SK-N-SH (cell line): ENCODE measurements around the gene TMEM266. TPM values are rescaled to one million over a fixed set of nuclear protein-coding genes. Genes with fewer than 3 reads are reported as not detected.

Experiments
- CTCF ChIA-PET: fragments of 300-600, 350-600 bp; formaldehyde crosslinking; extraction: SDS; loops from one replicate; lab custom pipeline; 2021; lab: Yijun Ruan, JAX
- POLR2A ChIA-PET: fragments of 350-600 bp; sonication (Branson Sonifier 250); formaldehyde crosslinking; extraction: SDS; loops from one replicate; lab custom pipeline; 2020; ENCODE audit warnings: antibody characterized with exemption, inconsistent platforms; lab: Yijun Ruan, JAX
- DNase-seq: peaks from one replicate; pipeline ENCODE4 v3.0.0; 2012
- H2AFZ ChIP-seq: fragments of 200-600 bp; sonication (generic); 2 replicates; pipeline ENCODE4 v1.8.1; 2016; ENCODE audit warnings: antibody characterized with exemption, mild to moderate bottlenecking, low read depth
- H3F3A ChIP-seq: fragments of 200-600 bp; sonication (generic); replicated peaks from 2 replicates; pipeline ENCODE3; 2016; ENCODE audit warnings: antibody characterized with exemption, mild to moderate bottlenecking; ENCODE audit not compliant: insufficient read depth
- H3K27ac ChIP-seq, 2 experiments: fragments of 200-500 bp in 1 of 2; fragments of 200-600 bp in 1 of 2; sonication (Bioruptor generic) in 1 of 2; sonication (generic), shearing (Covaris generic) in 1 of 2; 2 replicates each; pipeline versions ENCODE4 v1.5.1 to v1.6.1; 2014 to 2016; ENCODE audit warnings: low read depth in 2 of 2, inconsistent platforms in 1 of 2, low read length in 1 of 2, mild to moderate bottlenecking in 1 of 2, mixed read lengths in 1 of 2
- H3K27me3 ChIP-seq: fragments of 200-600 bp; sonication (generic), shearing (Covaris generic); 2 replicates; pipeline ENCODE4 v1.6.1; 2016; ENCODE audit warnings: mixed run types; ENCODE audit not compliant: insufficient read depth
- H3K36me3 ChIP-seq, 2 experiments: fragments of 200-500 bp in 1 of 2; fragments of 200-600 bp in 1 of 2; sonication (Bioruptor generic) in 1 of 2; sonication (generic) in 1 of 2; replicated peaks in 1 of 2; 2 replicates each; pipeline versions ENCODE3 to v1.5.1; 2014 to 2016; ENCODE audit warnings: low read length in 1 of 2, mild to moderate bottlenecking in 1 of 2; ENCODE audit not compliant: insufficient read depth in 2 of 2, control insufficient read depth in 1 of 2
- H3K4me1 ChIP-seq, 2 experiments: fragments of 200-500 bp in 1 of 2; fragments of 200-600 bp in 1 of 2; sonication (Bioruptor generic) in 1 of 2; sonication (generic), shearing (Covaris generic) in 1 of 2; 2 replicates each; pipeline versions ENCODE4 v1.5.1 to v1.6.1; 2014 to 2016; ENCODE audit warnings: low read depth in 1 of 2, low read length in 1 of 2, mixed run types in 1 of 2; ENCODE audit not compliant: insufficient read depth in 2 of 2, control insufficient read depth in 1 of 2
- H3K4me2 ChIP-seq: fragments of 200-600 bp; sonication (generic), shearing (Covaris generic); 2 replicates; pipeline ENCODE4 v1.6.1; 2017; ENCODE audit warnings: mixed run types
- H3K4me3 ChIP-seq, 2 experiments: fragments of 200-500 bp in 1 of 2; fragments of 200-600 bp in 1 of 2; sonication (Bioruptor generic) in 1 of 2; sonication (generic), shearing (Covaris generic) in 1 of 2; 2 replicates each; pipeline versions ENCODE4 v1.5.1 to v1.8.1; 2014 to 2016; ENCODE audit warnings: low read depth in 2 of 2, inconsistent platforms in 1 of 2, low read length in 1 of 2, mild to moderate bottlenecking in 1 of 2, mixed read lengths in 1 of 2, moderate library complexity in 1 of 2
- H3K79me2 ChIP-seq: fragments of 200-600 bp; sonication (generic); 2 replicates; pipeline ENCODE4 v1.8.1; 2017; ENCODE audit warnings: mild to moderate bottlenecking; ENCODE audit not compliant: insufficient read depth
- H3K9ac ChIP-seq: fragments of 200-600 bp; sonication (generic); 2 replicates; pipeline ENCODE4 v1.6.1; 2017; ENCODE audit warnings: mixed run types
- H3K9me2 ChIP-seq: fragments of 200-600 bp; sonication (generic); 2 replicates; pipeline ENCODE4 v1.6.1; 2017; ENCODE audit warnings: mixed run types
- H3K9me3 ChIP-seq: fragments of 200-600 bp; sonication (generic); 2 replicates; pipeline ENCODE4 v1.6.1; 2017; ENCODE audit warnings: mixed run types, mild to moderate bottlenecking, moderate library complexity
- H4K20me1 ChIP-seq: fragments of 200-600 bp; sonication (generic); 2 replicates; pipeline ENCODE4 v1.6.1; 2017; ENCODE audit warnings: mild to moderate bottlenecking, mixed run types; ENCODE audit not compliant: insufficient read depth
- CHD2 ChIP-seq: fragments of 150-350 bp; IDR thresholded peaks from 2 replicates; pipeline ENCODE4 v1.6.1; 2018; ENCODE audit warnings: low read length; ENCODE audit not compliant: partially characterized antibody
- EP300 ChIP-seq, 2 experiments: IDR thresholded peaks; 2 replicates each; pipeline versions ENCODE4 v1.4.0 to v1.6.1; 2012; ENCODE audit warnings: borderline replicate concordance in 1 of 2, low read depth in 1 of 2, low read length in 1 of 2
- FOXM1 ChIP-seq: IDR thresholded peaks from 2 replicates; pipeline ENCODE4 v1.4.0; 2012; ENCODE audit warnings: low read depth, mild to moderate bottlenecking
- GABPA ChIP-seq: IDR thresholded peaks from 2 replicates; pipeline ENCODE4 v1.4.0; 2012; ENCODE audit warnings: low read depth, mild to moderate bottlenecking
- MAX ChIP-seq: IDR thresholded peaks from 2 replicates; pipeline ENCODE4 v1.4.0; 2012; ENCODE audit warnings: low read depth
- MEF2A ChIP-seq: IDR thresholded peaks from 2 replicates; pipeline ENCODE4 v1.4.0; 2012; ENCODE audit warnings: low read depth, borderline replicate concordance
- MXI1 ChIP-seq: IDR thresholded peaks from 2 replicates; pipeline ENCODE4 v1.6.1; 2012; ENCODE audit warnings: mild to moderate bottlenecking, low read depth, low read length, improper control_type of control experiment
- PBX3 ChIP-seq: IDR thresholded peaks from 2 replicates; pipeline ENCODE4; 2012
- RAD21 ChIP-seq: IDR thresholded peaks from 2 replicates; pipeline ENCODE4 v1.6.1; 2012; ENCODE audit warnings: mild to moderate bottlenecking, low read length
- RCOR1 ChIP-seq: fragments of 150-350 bp; IDR thresholded peaks from 2 replicates; pipeline ENCODE4 v1.6.1; 2017; ENCODE audit warnings: antibody characterized with exemption, low read length
- RXRA ChIP-seq: IDR thresholded peaks from 2 replicates; pipeline ENCODE4 v1.4.0; 2012; ENCODE audit warnings: low read depth, mild to moderate bottlenecking, borderline replicate concordance
- SIN3A ChIP-seq: IDR thresholded peaks from 2 replicates; pipeline ENCODE4 v1.6.1; 2012; ENCODE audit warnings: low read depth, mild to moderate bottlenecking, low read length, moderate library complexity, borderline replicate concordance
- TEAD4 ChIP-seq: IDR thresholded peaks from 2 replicates; pipeline ENCODE4 v1.4.0; 2012; ENCODE audit warnings: mild to moderate bottlenecking, borderline replicate concordance; ENCODE audit not compliant: insufficient read depth
- WGBS: methylation state at CpG from one replicate; pipeline ENCODE4 v1.1.6; 2017; ENCODE audit warnings: low lambda C conversion rate; 5-methylcytosine and 5-hydroxymethylcytosine counted together
- polyA plus RNA-seq, 3 experiments: library from polyadenylated mRNA; depleted of rRNA; stranded (reverse); fragments of >200 nt; gene quantifications; 2 replicates each; pipeline ENCODE4 v1.2.3, GENCODE V29; 2012
- TF ChIP-seq, protein P1 (sequence below): IDR thresholded peaks from 2 replicates; pipeline ENCODE4 v1.4.0; 2012; ENCODE audit warnings: low read depth, borderline replicate concordance
- TF ChIP-seq, protein P2 (sequence below): IDR thresholded peaks from 2 replicates; pipeline ENCODE4 v1.6.1; 2012; ENCODE audit warnings: mild to moderate bottlenecking, low read depth, low read length, moderate library complexity

TMEM266 gene
- polyA plus RNA-seq, 1 of the 3 experiments (the other 2 are of a cell fraction): 0.07 TPM

- peaks cover 0 to 8% of the 10 kb centered on the region in 2 experiments; a peak in 1 of 4 replicates for H3K4me1 ChIP-seq
- WGBS: 100% methylated on average over 1 of the region's 1 CpG
- H2AFZ ChIP-seq: no peak overlapping the region
- no peak overlapping the region for H3K4me3 ChIP-seq
- H3K9me2 ChIP-seq: no peaks in the 10 kb centered on the region
- H3F3A ChIP-seq: no peaks in the 10 kb centered on the region
- no peak for TF ChIP-seq MAX
- no peak for TF ChIP-seq RCOR1
- no peak for TF ChIP-seq TEAD4
- TF ChIP-seq CHD2: no peak
- no peak for TF ChIP-seq MXI1
- no peak for TF ChIP-seq FOXM1
- TF ChIP-seq, protein P1, sequence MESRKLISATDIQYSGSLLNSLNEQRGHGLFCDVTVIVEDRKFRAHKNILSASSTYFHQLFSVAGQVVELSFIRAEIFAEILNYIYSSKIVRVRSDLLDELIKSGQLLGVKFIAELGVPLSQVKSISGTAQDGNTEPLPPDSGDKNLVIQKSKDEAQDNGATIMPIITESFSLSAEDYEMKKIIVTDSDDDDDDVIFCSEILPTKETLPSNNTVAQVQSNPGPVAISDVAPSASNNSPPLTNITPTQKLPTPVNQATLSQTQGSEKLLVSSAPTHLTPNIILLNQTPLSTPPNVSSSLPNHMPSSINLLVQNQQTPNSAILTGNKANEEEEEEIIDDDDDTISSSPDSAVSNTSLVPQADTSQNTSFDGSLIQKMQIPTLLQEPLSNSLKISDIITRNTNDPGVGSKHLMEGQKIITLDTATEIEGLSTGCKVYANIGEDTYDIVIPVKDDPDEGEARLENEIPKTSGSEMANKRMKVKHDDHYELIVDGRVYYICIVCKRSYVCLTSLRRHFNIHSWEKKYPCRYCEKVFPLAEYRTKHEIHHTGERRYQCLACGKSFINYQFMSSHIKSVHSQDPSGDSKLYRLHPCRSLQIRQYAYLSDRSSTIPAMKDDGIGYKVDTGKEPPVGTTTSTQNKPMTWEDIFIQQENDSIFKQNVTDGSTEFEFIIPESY: no peak
- TF ChIP-seq GABPA: no peak
- TF ChIP-seq, protein P2, sequence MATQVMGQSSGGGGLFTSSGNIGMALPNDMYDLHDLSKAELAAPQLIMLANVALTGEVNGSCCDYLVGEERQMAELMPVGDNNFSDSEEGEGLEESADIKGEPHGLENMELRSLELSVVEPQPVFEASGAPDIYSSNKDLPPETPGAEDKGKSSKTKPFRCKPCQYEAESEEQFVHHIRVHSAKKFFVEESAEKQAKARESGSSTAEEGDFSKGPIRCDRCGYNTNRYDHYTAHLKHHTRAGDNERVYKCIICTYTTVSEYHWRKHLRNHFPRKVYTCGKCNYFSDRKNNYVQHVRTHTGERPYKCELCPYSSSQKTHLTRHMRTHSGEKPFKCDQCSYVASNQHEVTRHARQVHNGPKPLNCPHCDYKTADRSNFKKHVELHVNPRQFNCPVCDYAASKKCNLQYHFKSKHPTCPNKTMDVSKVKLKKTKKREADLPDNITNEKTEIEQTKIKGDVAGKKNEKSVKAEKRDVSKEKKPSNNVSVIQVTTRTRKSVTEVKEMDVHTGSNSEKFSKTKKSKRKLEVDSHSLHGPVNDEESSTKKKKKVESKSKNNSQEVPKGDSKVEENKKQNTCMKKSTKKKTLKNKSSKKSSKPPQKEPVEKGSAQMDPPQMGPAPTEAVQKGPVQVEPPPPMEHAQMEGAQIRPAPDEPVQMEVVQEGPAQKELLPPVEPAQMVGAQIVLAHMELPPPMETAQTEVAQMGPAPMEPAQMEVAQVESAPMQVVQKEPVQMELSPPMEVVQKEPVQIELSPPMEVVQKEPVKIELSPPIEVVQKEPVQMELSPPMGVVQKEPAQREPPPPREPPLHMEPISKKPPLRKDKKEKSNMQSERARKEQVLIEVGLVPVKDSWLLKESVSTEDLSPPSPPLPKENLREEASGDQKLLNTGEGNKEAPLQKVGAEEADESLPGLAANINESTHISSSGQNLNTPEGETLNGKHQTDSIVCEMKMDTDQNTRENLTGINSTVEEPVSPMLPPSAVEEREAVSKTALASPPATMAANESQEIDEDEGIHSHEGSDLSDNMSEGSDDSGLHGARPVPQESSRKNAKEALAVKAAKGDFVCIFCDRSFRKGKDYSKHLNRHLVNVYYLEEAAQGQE: no peak
- TF ChIP-seq, all 33 proteins: peak for 0
- no peak overlapping the region for H3K4me2 ChIP-seq
- CTCF ChIA-PET: interaction anchor here (1.7 to 3.1 kb wide), 2 partner anchors 19 to 36 kb away, joined by 3 to 12 read pairs; no protein-coding TSS in a partner anchor
- DNase-seq: no peak
- H4K20me1 ChIP-seq: no peaks in the 10 kb centered on the region
- no peaks in the 10 kb centered on the region for H3K9me3 ChIP-seq
- H3K27me3 ChIP-seq: no peaks in the 10 kb centered on the region
- no peaks in the 10 kb centered on the region for H3K79me2 ChIP-seq
- POLR2A ChIA-PET: no interaction called here
- H3K36me3 ChIP-seq: peaks cover 9 to 35% of the 10 kb centered on the region in 2 experiments
- no peak overlapping the region for H3K27ac ChIP-seq
- no peak overlapping the region for H3K9ac ChIP-seq
Measured at GRCh38 chr15:76209523-76209922, 149.7 kb downstream of the TMEM266 start.

GRCh38 chr15:76209942-76210341 lies 150.2 kb downstream of the TMEM266 start:
- Histone ChIP-seq H3K27me3 (no peaks in the 10 kb centered on the region), H3K36me3 (peaks cover 11 to 39% of the 10 kb centered on the region in 2 experiments), H3K4me2 (no peak overlapping the region), H3K79me2 (no peaks in the 10 kb centered on the region), H3K9me2 (no peaks in the 10 kb centered on the region), H3K4me1 (peaks cover 0 to 8% of the 10 kb centered on the region in 2 experiments; a peak in 1 of 4 replicates), H3F3A (no peaks in the 10 kb centered on the region), H3K9me3 (no peaks in the 10 kb centered on the region), H3K4me3 (no peak overlapping the region), H2AFZ (no peak overlapping the region), H3K9ac (no peak overlapping the region), H4K20me1 (no peaks in the 10 kb centered on the region), H3K27ac (no peak overlapping the region)
- 95% methylated on average over 2 of the region's 3 CpGs for WGBS
- CTCF ChIA-PET: interaction anchor here (1.7 to 3.1 kb wide), 2 partner anchors 19 to 36 kb away, joined by 3 to 12 read pairs; no protein-coding TSS in a partner anchor
- no peak for DNase-seq
- POLR2A ChIA-PET: no interaction called here
- TF ChIP-seq RAD21 (no peak), PBX3 (no peak), RXRA (no peak), EP300 (IDR thresholded peaks at IDR 0.05; ENCODE audit: borderline replicate concordance in 1 of 2, low read depth in 1 of 2, low read length in 1 of 2) (no peak), SIN3A (no peak), MEF2A (no peak)
- TF ChIP-seq, protein P2: no peak
